ENCODE data around the gene FAM184B. TPM values are rescaled to one million over a fixed set of nuclear protein-coding genes. Genes with fewer than 3 reads are reported as not detected.

FAM184B gene
- total RNA-seq, 2 donors from 2014 or later: 0.19 to 0.94 TPM

- intact Hi-C loops (cut with DNase I): no loop called here
- Histone ChIP-seq H3K4me3 (no peak overlapping the region), H3K4me1 (no peaks in the 10 kb centered on the region), H3K27me3 (no peaks in the 10 kb centered on the region), H3K9ac (ENCODE audit: low read depth in 2 of 2, low read length in 2 of 2) (no peak overlapping the region), H3K36me3 (no peaks in the 10 kb centered on the region), H3K9me3 (no peaks in the 10 kb centered on the region), H3K27ac (no peak overlapping the region)
- TF ChIP-seq CTCF (IDR thresholded peaks at IDR 0.05): no peak
- no peak for DNase-seq
Measured at GRCh38 chr4:17787315-17787714, 5.9 kb upstream of the FAM184B start.

GRCh38 chr4:17786567-17786966 is 5.1 kb upstream of the FAM184B start:
- Histone ChIP-seq H3K4me3 (no peak overlapping the region), H3K27ac (no peak overlapping the region), H3K4me1 (peaks cover 1% of the 10 kb centered on the region), H3K27me3 (peaks cover 4% of the 10 kb centered on the region), H3K9me3 (no peaks in the 10 kb centered on the region), H3K9ac (ENCODE audit: low read depth in 2 of 2, low read length in 2 of 2) (no peak overlapping the region), H3K36me3 (no peaks in the 10 kb centered on the region)
- intact Hi-C loops (cut with DNase I): no loop called here
- no peak for DNase-seq
- TF ChIP-seq CTCF (IDR thresholded peaks at IDR 0.05): no peak

GRCh38 chr4:17785858-17786257 is 4.4 kb upstream of the FAM184B start:
- H3K9me3 ChIP-seq: no peaks in the 10 kb centered on the region
- no peak for DNase-seq
- H3K27me3 ChIP-seq: peaks cover 10% of the 10 kb centered on the region
- no peak overlapping the region for H3K9ac ChIP-seq (ENCODE audit: low read depth in 2 of 2, low read length in 2 of 2)
- no peak for TF ChIP-seq CTCF (IDR thresholded peaks at IDR 0.05)
- no peaks in the 10 kb centered on the region for H3K36me3 ChIP-seq
- H3K4me3 ChIP-seq: no peak overlapping the region
- H3K4me1 ChIP-seq: peaks cover 7% of the 10 kb centered on the region
- intact Hi-C loops (cut with DNase I): no loop called here
- no peak overlapping the region for H3K27ac ChIP-seq

- Histone ChIP-seq H3K9ac (ENCODE audit: low read depth in 2 of 2, low read length in 2 of 2) (no peak overlapping the region), H3K36me3 (no peaks in the 10 kb centered on the region), H3K9me3 (no peaks in the 10 kb centered on the region), H3K27me3 (peaks cover 24% of the 10 kb centered on the region), H3K4me1 (peaks cover 7% of the 10 kb centered on the region), H3K4me3 (peak overlapping the region; percentile 22), H3K27ac (no peak overlapping the region)
- intact Hi-C loops (cut with DNase I): no loop called here
- no peak for TF ChIP-seq CTCF (IDR thresholded peaks at IDR 0.05)
- DNase-seq: no peak
Measured at GRCh38 chr4:17780501-17781299, 721 bp downstream of the FAM184B start.

- TF ChIP-seq CTCF (IDR thresholded peaks at IDR 0.05): no peak
- Histone ChIP-seq H3K27me3 (peaks cover 24% of the 10 kb centered on the region), H3K27ac (no peak overlapping the region), H3K36me3 (no peaks in the 10 kb centered on the region), H3K4me3 (no peak overlapping the region), H3K4me1 (peaks cover 7% of the 10 kb centered on the region), H3K9me3 (no peaks in the 10 kb centered on the region), H3K9ac (ENCODE audit: low read depth in 2 of 2, low read length in 2 of 2) (no peak overlapping the region)
- intact Hi-C loops (cut with DNase I): no loop called here
- DNase-seq: no peak
Measured at GRCh38 chr4:17778431-17778830, 3.0 kb downstream of the FAM184B start.
